Progenitor cell of endocrine pancreas (in vitro differentiated cells): Measurements from ENCODE around the gene ACTR3. TPM values are rescaled to one million over a fixed set of nuclear protein-coding genes. Genes with fewer than 3 reads are reported as not detected.

Source experiments
- DNase-seq: peaks from one replicate; pipeline ENCODE4 v3.0.0; 2021; ENCODE audit warnings: low spot score; ENCODE audit not compliant: unreplicated experiment
- H3K27ac Mint-ChIP-seq: 2 replicates; pipeline ENCODE4 v1.8.0; 2021; ENCODE audit warnings: mild to moderate bottlenecking, moderate library complexity, mixed read lengths
- H3K27me3 Mint-ChIP-seq: 2 replicates; pipeline ENCODE4 v1.8.0; 2021; ENCODE audit warnings: mixed read lengths
- H3K36me3 Mint-ChIP-seq: 2 replicates; pipeline ENCODE4 v1.8.0; 2022; ENCODE audit warnings: mixed read lengths; ENCODE audit not compliant: insufficient read depth
- H3K4me1 Mint-ChIP-seq: 2 replicates; pipeline ENCODE4 v1.8.0; 2021; ENCODE audit warnings: low read depth, mixed read lengths
- H3K4me3 Mint-ChIP-seq: 2 replicates; pipeline ENCODE4 v1.8.0; 2021; ENCODE audit warnings: low read depth, mild to moderate bottlenecking, moderate library complexity, mixed read lengths
- H3K9me3 Mint-ChIP-seq: 2 replicates; pipeline ENCODE4 v1.8.0; 2021; ENCODE audit warnings: low read depth, mixed read lengths
- CTCF ChIP-seq: fragments of 200-600 bp; sonication (generic); IDR thresholded peaks from one replicate; pipeline ENCODE4 v1.5.0; 2021; ENCODE audit warnings: antibody characterized with exemption, mild to moderate bottlenecking; ENCODE audit not compliant: unreplicated experiment
- total RNA-seq: library from RNA; stranded (reverse); gene quantifications from 2 replicates; pipeline ENCODE4 v1.2.1, GENCODE V29; 2021

Gene ACTR3
- total RNA-seq, 1 donor from 2014 or later = 156 TPM

- Mint-ChIP-seq H3K4me3 (no peak overlapping the region), H3K4me1 (peaks cover 4% of the 10 kb centered on the region), H3K27ac (no peak overlapping the region), H3K36me3 (no peaks in the 10 kb centered on the region), H3K27me3 (no peaks in the 10 kb centered on the region), H3K9me3 (no peaks in the 10 kb centered on the region)
- no peak for DNase-seq
- TF ChIP-seq CTCF = no peak
These were observed 26.7 kb upstream of the ACTR3 start for GRCh38 chr2:113863144-113863543.

- Mint-ChIP-seq H3K36me3 (no peaks in the 10 kb centered on the region), H3K4me1 (peaks cover 4% of the 10 kb centered on the region), H3K27me3 (peaks cover 2% of the 10 kb centered on the region), H3K9me3 (no peaks in the 10 kb centered on the region), H3K27ac (no peak overlapping the region), H3K4me3 (no peak overlapping the region)
- DNase-seq = no peak
- no peak for TF ChIP-seq CTCF
These were observed 22.3 kb upstream of the ACTR3 start for GRCh38 chr2:113867571-113867970.

- Mint-ChIP-seq H3K27ac (no peak overlapping the region), H3K27me3 (peaks cover 2% of the 10 kb centered on the region), H3K9me3 (no peaks in the 10 kb centered on the region), H3K4me1 (peaks cover 4% of the 10 kb centered on the region), H3K36me3 (no peaks in the 10 kb centered on the region), H3K4me3 (no peak overlapping the region)
- no peak for TF ChIP-seq CTCF
- DNase-seq = no peak
These were observed 20.6 kb upstream of the ACTR3 start for GRCh38 chr2:113869253-113869652.

GRCh38 chr2:113872201-113872600, 17.7 kb upstream of the ACTR3 start:
- no peak for DNase-seq
- Mint-ChIP-seq H3K9me3 (no peaks in the 10 kb centered on the region), H3K27ac (no peak overlapping the region), H3K27me3 (peaks cover 2% of the 10 kb centered on the region), H3K4me3 (no peak overlapping the region), H3K4me1 (peaks cover 8% of the 10 kb centered on the region), H3K36me3 (no peaks in the 10 kb centered on the region)
- no peak for TF ChIP-seq CTCF

- H3K4me3 Mint-ChIP-seq = no peak overlapping the region
- TF ChIP-seq CTCF = no peak
- no peak overlapping the region for H3K27ac Mint-ChIP-seq
- H3K36me3 Mint-ChIP-seq = no peaks in the 10 kb centered on the region
- H3K4me1 Mint-ChIP-seq = peaks cover 3% of the 10 kb centered on the region
- no peaks in the 10 kb centered on the region for H3K9me3 Mint-ChIP-seq
- no peak for DNase-seq
- peaks cover 2% of the 10 kb centered on the region for H3K27me3 Mint-ChIP-seq
These were observed 16.0 kb upstream of the ACTR3 start for GRCh38 chr2:113873867-113874266.
